Measurements from ENCODE around the gene SLC25A31.

Gene SLC25A31

DNA sequence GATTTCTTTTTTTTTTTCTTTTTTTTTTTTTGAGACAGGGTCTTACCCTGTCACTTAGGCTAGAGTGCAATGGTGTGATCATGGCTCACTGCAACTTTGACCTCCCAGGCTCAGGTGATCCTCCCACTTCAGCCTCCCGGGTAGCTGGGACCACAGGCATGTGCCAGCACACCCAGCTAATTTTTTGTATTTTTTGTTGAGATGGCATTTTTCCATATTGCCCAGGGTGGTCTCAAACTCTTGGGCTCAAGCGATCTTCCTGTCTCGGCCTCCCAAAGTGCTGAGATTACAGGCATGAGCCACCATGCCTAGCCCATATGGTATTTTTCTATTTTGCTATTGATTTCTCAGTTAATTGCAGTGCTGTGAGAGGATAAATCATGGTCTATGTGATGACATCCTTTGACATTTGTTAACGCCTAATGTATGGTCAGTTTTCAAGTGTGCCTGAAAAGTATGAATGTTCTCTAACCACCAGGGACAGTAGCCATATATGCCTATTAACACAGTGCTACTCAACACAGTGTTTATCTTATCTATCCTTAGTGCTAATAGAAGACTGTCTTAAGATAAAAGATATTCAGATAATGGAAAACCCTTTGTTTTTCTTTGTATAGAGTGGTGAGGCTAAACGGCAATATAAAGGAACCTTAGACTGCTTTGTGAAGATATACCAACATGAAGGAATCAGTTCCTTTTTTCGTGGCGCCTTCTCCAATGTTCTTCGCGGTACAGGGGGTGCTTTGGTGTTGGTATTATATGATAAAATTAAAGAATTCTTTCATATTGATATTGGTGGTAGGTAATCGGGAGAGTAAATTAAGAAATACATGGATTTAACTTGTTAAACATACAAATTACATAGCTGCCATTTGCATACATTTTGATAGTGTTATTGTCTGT, 42.8 kb downstream of the SLC25A31 start:
- DNase-seq (ENCODE audit: low spot score), result no peak
- in situ Hi-C loops (cut with MboI; ENCODE audit: low pct_unique_long_range_greater_than_20kb, low sequenced_read_pairs, unreplicated experiment), result no loop called here
- no peak for TF ChIP-seq CTCF (IDR thresholded peaks at IDR 0.05; ENCODE audit: extremely low read depth, insufficient read depth, missing control alignments)

- in situ Hi-C loops (cut with MboI; ENCODE audit: low pct_unique_long_range_greater_than_20kb, low sequenced_read_pairs, unreplicated experiment), result no loop called here
- TF ChIP-seq CTCF (IDR thresholded peaks at IDR 0.05; ENCODE audit: extremely low read depth, insufficient read depth, missing control alignments), result no peak
- DNase-seq (ENCODE audit: low spot score), result no peak
Measured at GRCh38 chr4:127775843-127776242, 45.6 kb downstream of the SLC25A31 start.

- no peak for TF ChIP-seq CTCF (IDR thresholded peaks at IDR 0.05; ENCODE audit: extremely low read depth, insufficient read depth, missing control alignments)
- no peak for DNase-seq (ENCODE audit: low spot score)
- in situ Hi-C loops (cut with MboI; ENCODE audit: low pct_unique_long_range_greater_than_20kb, low sequenced_read_pairs, unreplicated experiment), result no loop called here
Measured at GRCh38 chr4:127776620-127777019, 46.4 kb downstream of the SLC25A31 start.

GRCh38 chr4:127777487-127777886, 47.3 kb downstream of the SLC25A31 start:
- in situ Hi-C loops (cut with MboI; ENCODE audit: low pct_unique_long_range_greater_than_20kb, low sequenced_read_pairs, unreplicated experiment), result no loop called here
- DNase-seq (ENCODE audit: low spot score), result no peak
- no peak for TF ChIP-seq CTCF (IDR thresholded peaks at IDR 0.05; ENCODE audit: extremely low read depth, insufficient read depth, missing control alignments)

- in situ Hi-C loops (cut with MboI; ENCODE audit: low pct_unique_long_range_greater_than_20kb, low sequenced_read_pairs, unreplicated experiment), result no loop called here
- no peak for TF ChIP-seq CTCF (IDR thresholded peaks at IDR 0.05; ENCODE audit: extremely low read depth, insufficient read depth, missing control alignments)
- DNase-seq (ENCODE audit: low spot score), result no peak
Measured at GRCh38 chr4:127778102-127778501, 47.9 kb downstream of the SLC25A31 start.

GRCh38 chr4:127780598-127780997, 50.4 kb downstream of the SLC25A31 start:
- in situ Hi-C loops (cut with MboI; ENCODE audit: low pct_unique_long_range_greater_than_20kb, low sequenced_read_pairs, unreplicated experiment), result no loop called here
- TF ChIP-seq CTCF (IDR thresholded peaks at IDR 0.05; ENCODE audit: extremely low read depth, insufficient read depth, missing control alignments), result no peak
- DNase-seq (ENCODE audit: low spot score), result no peak
